Testis (tissue), 2 donors: ENCODE measurements around the gene MAP1LC3B.

Source experiments
- POLR2A ChIP-seq: fragments of 450-650 bp; IDR thresholded peaks from one replicate; pipeline ENCODE4 v1.6.1; 2017; ENCODE audit warnings: antibody characterized with exemption, mild to moderate bottlenecking, moderate library complexity
- TF ChIP-seq, protein P1 (sequence below), 3 experiments: fragments of 450-650 bp in 2 of 3; fragments of 200-600 bp in 1 of 3; sonication (generic) in 1 of 3; IDR thresholded peaks; one replicate each; pipeline ENCODE4 v1.5.1; 2016 to 2019; ENCODE audit warnings: antibody characterized with exemption in 3 of 3, mild to moderate bottlenecking in 2 of 3, moderate library complexity in 1 of 3

DNA sequence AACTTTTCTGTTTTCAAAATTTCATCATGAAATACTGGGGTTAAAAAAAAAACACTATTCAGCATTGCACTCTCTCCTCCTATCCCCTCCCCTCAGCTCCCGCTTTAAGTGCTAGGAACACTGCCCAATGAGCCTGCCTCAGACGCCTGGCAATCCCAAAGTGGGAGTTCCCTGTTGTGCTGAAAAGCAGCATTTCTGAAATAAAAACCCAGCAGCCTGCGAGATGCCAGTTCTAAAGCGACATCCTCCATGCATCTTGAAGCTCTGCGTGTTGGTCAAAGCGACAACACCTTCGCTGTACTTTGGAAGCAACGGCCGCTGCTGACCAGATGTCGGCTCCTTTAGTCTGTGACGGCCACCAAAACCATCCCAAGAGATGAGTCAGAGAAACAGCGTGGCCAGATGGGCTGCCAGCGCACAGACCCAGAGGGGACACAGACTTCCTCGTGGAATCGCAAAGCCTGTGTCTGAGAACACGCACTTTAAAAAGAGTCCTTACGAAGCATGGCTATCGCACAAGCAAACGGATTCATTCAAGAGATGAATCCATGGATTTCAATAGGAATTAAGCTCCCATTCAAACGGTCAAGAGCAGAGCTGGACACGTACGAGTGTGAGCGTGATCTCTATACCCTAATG, 41.3 kb upstream of the MAP1LC3B start:
- TF ChIP-seq, protein P1, sequence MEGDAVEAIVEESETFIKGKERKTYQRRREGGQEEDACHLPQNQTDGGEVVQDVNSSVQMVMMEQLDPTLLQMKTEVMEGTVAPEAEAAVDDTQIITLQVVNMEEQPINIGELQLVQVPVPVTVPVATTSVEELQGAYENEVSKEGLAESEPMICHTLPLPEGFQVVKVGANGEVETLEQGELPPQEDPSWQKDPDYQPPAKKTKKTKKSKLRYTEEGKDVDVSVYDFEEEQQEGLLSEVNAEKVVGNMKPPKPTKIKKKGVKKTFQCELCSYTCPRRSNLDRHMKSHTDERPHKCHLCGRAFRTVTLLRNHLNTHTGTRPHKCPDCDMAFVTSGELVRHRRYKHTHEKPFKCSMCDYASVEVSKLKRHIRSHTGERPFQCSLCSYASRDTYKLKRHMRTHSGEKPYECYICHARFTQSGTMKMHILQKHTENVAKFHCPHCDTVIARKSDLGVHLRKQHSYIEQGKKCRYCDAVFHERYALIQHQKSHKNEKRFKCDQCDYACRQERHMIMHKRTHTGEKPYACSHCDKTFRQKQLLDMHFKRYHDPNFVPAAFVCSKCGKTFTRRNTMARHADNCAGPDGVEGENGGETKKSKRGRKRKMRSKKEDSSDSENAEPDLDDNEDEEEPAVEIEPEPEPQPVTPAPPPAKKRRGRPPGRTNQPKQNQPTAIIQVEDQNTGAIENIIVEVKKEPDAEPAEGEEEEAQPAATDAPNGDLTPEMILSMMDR (IDR thresholded peaks at IDR 0.05): no peak
- no peak for TF ChIP-seq POLR2A
